IMR-90 (cell line): ENCODE measurements around the gene PTCH1. TPM values are rescaled to one million over a fixed set of nuclear protein-coding genes. Genes with fewer than 3 reads are reported as not detected.

Experiments
- CEBPB ChIP-seq: IDR thresholded peaks from 2 replicates; pipeline ENCODE4 v1.6.1; 2012; ENCODE audit warnings: low read depth, low read length, improper control_type of control experiment
- CTCF ChIP-seq: conservative IDR thresholded peaks from 2 replicates; pipeline ENCODE4 v1.5.1; 2012; ENCODE audit warnings: mild to moderate bottlenecking, low read depth, low read length, improper control_type of control experiment
- POLR2A ChIP-seq: IDR thresholded peaks from 2 replicates; pipeline ENCODE4 v1.6.1; 2012; ENCODE audit warnings: mild to moderate bottlenecking, low read depth, low read length
- RAD21 ChIP-seq: IDR thresholded peaks from 2 replicates; pipeline ENCODE4 v1.6.1; 2012; ENCODE audit warnings: low read length, improper control_type of control experiment
- RCOR1 ChIP-seq: IDR thresholded peaks from 2 replicates; pipeline ENCODE4 v1.6.1; 2012; ENCODE audit warnings: mild to moderate bottlenecking, low read length, improper control_type of control experiment; ENCODE audit not compliant: insufficient replicate concordance
- RFX5 ChIP-seq: IDR thresholded peaks from 2 replicates; pipeline ENCODE4 v1.8.0; 2012; ENCODE audit warnings: low read depth, mild to moderate bottlenecking, low read length, moderate library complexity
- polyA plus RNA-seq, 3 experiments: library from polyadenylated mRNA; depleted of rRNA; stranded (reverse); fragments of >200 nt; gene quantifications; 2 replicates each; pipeline ENCODE4 v1.2.3, GENCODE V29; 2012; ENCODE audit warnings: low replicate concordance in 1 of 3
- total RNA-seq: library from RNA; depleted of rRNA; stranded (reverse); fragments of >200 nt; gene quantifications from 2 replicates; pipeline ENCODE4 v1.2.3, GENCODE V29; 2012

The PTCH1 gene
- total and polyA plus RNA-seq, 2 of the 4 experiments (the other 2 are of a cell fraction) = 4.1 to 5.0 TPM

GRCh38 chr9:95459851-95460517 lies 56.8 kb downstream of the PTCH1 start (continued):
- TF ChIP-seq CTCF = no peak
- TF ChIP-seq CEBPB = no peak
- TF ChIP-seq RFX5 = no peak
- no peak for TF ChIP-seq RCOR1
- TF ChIP-seq RAD21 = no peak
- TF ChIP-seq POLR2A = no peak
